ENCODE results near the gene ARID4B.
"Not testable (repeated sequence)": the region's sequence is repeated elsewhere in the genome, so short reads cannot be mapped to it uniquely, and the experiment has no call there.

DNA sequence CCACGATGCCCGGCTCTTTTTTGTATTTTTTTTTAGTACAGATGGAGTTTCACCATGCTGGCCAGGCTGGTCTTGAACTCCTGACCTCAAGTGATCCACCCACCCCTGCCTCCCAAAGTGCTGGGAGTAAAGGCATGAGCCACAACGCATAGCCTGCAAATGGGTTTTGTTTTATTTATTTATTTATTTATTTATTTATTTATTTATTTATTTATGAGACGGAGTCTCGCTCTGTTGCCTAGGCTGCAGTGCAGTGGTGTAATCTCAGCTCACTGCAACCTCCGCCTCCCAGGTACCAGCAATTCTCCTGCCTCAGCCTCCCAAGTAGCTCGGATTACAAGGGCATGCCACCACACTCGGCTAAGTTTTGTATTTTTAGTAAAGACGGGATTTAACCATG is 36.2 kb upstream of the ARID4B start:
- not testable (repeated sequence) for TF ChIP-seq EZH2phosphoT487 (IDR thresholded peaks at IDR 0.05; ENCODE audit: borderline replicate concordance, low read depth, low read length); CTCF (conservative IDR thresholded peaks at IDR 0.05; ENCODE audit: low read length)
